ENCODE results near the gene SERF2. TPM values are rescaled to one million over a fixed set of nuclear protein-coding genes. Genes with fewer than 3 reads are reported as not detected.

Gene SERF2
- total and polyA plus RNA-seq, 2 of the 8 experiments (the other 6 are each of a cell fraction or from before 2014, with no cell fraction given), result 655 to 999 TPM

GRCh38 chr15:43771816-43772215, 20.3 kb upstream of the SERF2 start:
- Histone ChIP-seq H3K36me3 (ENCODE audit: control insufficient read depth in 2 of 4, insufficient read depth in 4 of 4, low read length in 3 of 4) (peaks cover 37 to 69% (median 53%) of the 10 kb centered on the region in 4 experiments), H2BK5ac (ENCODE audit: low read depth, low read length) (no peak overlapping the region), H3K14ac (ENCODE audit: insufficient read length) (no peak overlapping the region), H3K27ac (ENCODE audit: low read depth, low read length) (no peak overlapping the region), H2AK5ac (ENCODE audit: low read depth, low read length) (no peak overlapping the region), H3K4me3 (ENCODE audit: extremely low read depth in 1 of 4, insufficient read depth in 2 of 4, low read depth in 3 of 4, low read length in 4 of 4) (no peak overlapping the region), H2BK20ac (ENCODE audit: low read length) (no peak overlapping the region), H3K9ac (replicated peaks in 1 of 4; ENCODE audit: extremely low read depth in 1 of 4, low read depth in 3 of 4, low read length in 3 of 4) (peak overlapping the region in 1 of 4 experiments; percentile 9; a peak in 1 of 7 replicates), H3K56ac (replicated peaks; ENCODE audit: insufficient read length, low read depth, low read length) (no peak overlapping the region), H2BK15ac (ENCODE audit: low read length) (no peak overlapping the region), H3K23ac (ENCODE audit: insufficient read length) (no peak overlapping the region), H3K4me1 (replicated peaks in 1 of 4; ENCODE audit: control insufficient read depth in 3 of 4, insufficient read depth in 4 of 4, low read length in 3 of 4) (peaks cover 0 to 12% (median 5%) of the 10 kb centered on the region in 4 experiments; a peak in 5 of 7 replicates), H3K27me3 (replicated peaks in 1 of 4; ENCODE audit: control insufficient read depth in 3 of 4, extremely low read depth in 1 of 4, insufficient read depth in 3 of 4, low read length in 3 of 4) (peaks cover 0 to 2% (median 0%) of the 10 kb centered on the region in 4 experiments; a peak in 2 of 7 replicates), H4K91ac (replicated peaks; ENCODE audit: insufficient read length, low read length) (no peak overlapping the region), H3K4ac (replicated peaks; ENCODE audit: insufficient read length, low read depth, low read length) (no peak overlapping the region), H2AFZ (ENCODE audit: low read length) (no peak overlapping the region), H3K4me2 (ENCODE audit: insufficient read depth in 1 of 2, low read depth in 2 of 2, low read length in 2 of 2) (no peak overlapping the region), H3K79me2 (ENCODE audit: control insufficient read depth in 1 of 2, insufficient read depth in 2 of 2, low read length in 2 of 2) (no peaks in the 10 kb centered on the region), H4K5ac (ENCODE audit: insufficient read length, low read depth, low read length) (no peak overlapping the region), H3K18ac (ENCODE audit: extremely low read depth, low read length) (no peak overlapping the region), H3K23me2 (ENCODE audit: low read depth, low read length) (peaks cover 12% of the 10 kb centered on the region), H4K20me1 (replicated peaks in 1 of 2; ENCODE audit: control insufficient read depth in 1 of 2, insufficient read depth in 2 of 2, low read length in 2 of 2) (peaks cover 0 to 3% of the 10 kb centered on the region in 2 experiments), H3K79me1 (ENCODE audit: low read depth, low read length) (no peaks in the 10 kb centered on the region), H2BK12ac (ENCODE audit: low read depth, low read length) (no peak overlapping the region), H4K8ac (ENCODE audit: extremely low read depth, insufficient read depth, low read length) (no peak overlapping the region), H3K9me3 (ENCODE audit: insufficient read depth in 2 of 2, low read depth in 1 of 2, low read length in 1 of 2) (no peaks in the 10 kb centered on the region), H2BK120ac (replicated peaks; ENCODE audit: low read depth, low read length) (no peak overlapping the region)
- CTCF ChIA-PET (ENCODE audit: partially characterized antibody), result interaction anchor here (0.8 to 3.1 kb wide), 7 partner anchors 10 to 258 kb away, joined by 3 to 24 read pairs (median 3); no protein-coding TSS in a partner anchor
- WGBS, 2 experiments (ENCODE audit: extremely low coverage in 1 of 2, insufficient coverage in 1 of 2, insufficient read length in 1 of 2, insufficient replicate concordance in 2 of 2, low coverage in 1 of 2, low lambda C conversion rate in 2 of 2, missing lambda C conversion rate in 1 of 2), result 91% methylated on average over 2 of the region's 2 CpGs; no CpG with 5 or more reads in 1 of the 2 experiments
- POLR2A ChIA-PET (ENCODE audit: partially characterized antibody), result interaction anchor here (0.6 to 1.6 kb wide), 4 partner anchors 11 to 24 kb away, joined by 3 to 4 read pairs (median 3); no protein-coding TSS in a partner anchor
- no peak for FAIRE-seq
- DNase-seq (ENCODE audit: low read depth in 1 of 2, low spot score in 2 of 2), result no peak
- TF ChIP-seq EP300 (IDR thresholded peaks at IDR 0.05; ENCODE audit: borderline replicate concordance in 1 of 2, low read depth in 2 of 2, low read length in 2 of 2), result no peak
- TF ChIP-seq MAFK (IDR thresholded peaks at IDR 0.05; ENCODE audit: low read depth, low read length), result no peak
- TF ChIP-seq USF2 (IDR thresholded peaks at IDR 0.05; ENCODE audit: low read length), result no peak
- no peak for TF ChIP-seq SRF (IDR thresholded peaks at IDR 0.05; ENCODE audit: low read depth, low read length)
- no peak for TF ChIP-seq NANOG (IDR thresholded peaks at IDR 0.05; ENCODE audit: insufficient read depth, low read depth, low read length, poor library complexity, severe bottlenecking)
- TF ChIP-seq CREB1 (IDR thresholded peaks at IDR 0.05), result no peak
- no peak for TF ChIP-seq CHD1 (IDR thresholded peaks at IDR 0.05; ENCODE audit: low read depth, low read length)
- TF ChIP-seq POU5F1 (IDR thresholded peaks at IDR 0.05; ENCODE audit: low read depth, low read length), result no peak
- TF ChIP-seq CBX8 (IDR thresholded peaks at IDR 0.05; ENCODE audit: borderline replicate concordance, low read depth, low read length), result no peak
- TF ChIP-seq SP2 (IDR thresholded peaks at IDR 0.05; ENCODE audit: low read length), result no peak
- TF ChIP-seq ASH2L (IDR thresholded peaks at IDR 0.05; ENCODE audit: low read length), result no peak
- TF ChIP-seq ZNF274 (IDR thresholded peaks at IDR 0.05; ENCODE audit: borderline replicate concordance, extremely low read depth, low read length), result no peak
- no peak for TF ChIP-seq GTF2F1 (IDR thresholded peaks at IDR 0.05; ENCODE audit: borderline replicate concordance, low read depth, low read length)
